DND-41 (cell line): ENCODE results near the gene S1PR4.
A peak's percentile ranks its signal among the peaks of the same experiment; 100 is the strongest.

Experiments
- ATAC-seq: fragments of 200-7000 bp; cut with Tn5 transposase; 3 replicates; pipeline ENCODE4 v1.9.1; 2021; ENCODE audit warnings: low read depth; ENCODE audit not compliant: insufficient read depth
- DNase-seq: peaks from one replicate; pipeline ENCODE4 v3.0.0-alpha.2; 2020
- H2AFZ ChIP-seq: 2 replicates; pipeline ENCODE4 v1.6.0; 2012; ENCODE audit warnings: low read depth, low read length
- H3K27ac ChIP-seq: 2 replicates; pipeline ENCODE4 v1.5.1; 2012; ENCODE audit warnings: low read length, inconsistent platforms
- H3K27me3 ChIP-seq: fragments of 200-600 bp; sonication (generic); 2 replicates; pipeline ENCODE4 v1.6.0; 2012; ENCODE audit warnings: low read length, mild to moderate bottlenecking, inconsistent platforms; ENCODE audit not compliant: insufficient read depth, poor library complexity
- H3K36me3 ChIP-seq: 2 replicates; pipeline ENCODE4 v1.5.1; 2012; ENCODE audit warnings: low read length, inconsistent platforms; ENCODE audit not compliant: insufficient read depth
- H3K4me1 ChIP-seq: 2 replicates; pipeline ENCODE4 v1.5.1; 2012; ENCODE audit warnings: mild to moderate bottlenecking, low read length; ENCODE audit not compliant: insufficient read depth
- H3K4me2 ChIP-seq: 2 replicates; pipeline ENCODE4 v1.6.0; 2012; ENCODE audit warnings: mild to moderate bottlenecking, moderate library complexity, low read length, inconsistent platforms; ENCODE audit not compliant: insufficient read depth
- H3K4me3 ChIP-seq, 2 experiments: fragments of 200-600 bp in 1 of 2; shearing (Covaris generic) in 1 of 2; 2 replicates each; pipeline ENCODE4 v1.5.1; 2012 to 2016; ENCODE audit warnings: inconsistent platforms in 2 of 2, low read length in 2 of 2, mild to moderate bottlenecking in 2 of 2, low read depth in 1 of 2, moderate library complexity in 1 of 2
- H3K79me2 ChIP-seq: 2 replicates; pipeline ENCODE4 v1.6.0; 2012; ENCODE audit warnings: low read length, inconsistent platforms; ENCODE audit not compliant: insufficient read depth
- H3K9ac ChIP-seq: 2 replicates; pipeline ENCODE4 v1.6.0; 2012; ENCODE audit warnings: low read depth, mild to moderate bottlenecking, inconsistent platforms, low read length, moderate library complexity
- H3K9me3 ChIP-seq: 2 replicates; pipeline ENCODE4 v1.5.1; 2012; ENCODE audit warnings: low read length, moderate library complexity, mild to moderate bottlenecking, inconsistent platforms; ENCODE audit not compliant: insufficient read depth, severe bottlenecking
- H4K20me1 ChIP-seq: 2 replicates; pipeline ENCODE4 v1.6.0; 2012; ENCODE audit warnings: low read length; ENCODE audit not compliant: insufficient read depth
- CTCF ChIP-seq: IDR thresholded peaks from 2 replicates; pipeline ENCODE4 v1.5.1; 2012; ENCODE audit warnings: borderline replicate concordance, low read length, moderate library complexity, mild to moderate bottlenecking; ENCODE audit not compliant: poor library complexity, severe bottlenecking; ENCODE audit errors: extremely low read depth
- EZH2 ChIP-seq: IDR thresholded peaks from 3 replicates; pipeline ENCODE4 v1.6.1; 2012; ENCODE audit warnings: borderline replicate concordance, low read depth, mild to moderate bottlenecking, moderate library complexity, low read length, inconsistent platforms; ENCODE audit not compliant: severe bottlenecking

The S1PR4 gene

DNA sequence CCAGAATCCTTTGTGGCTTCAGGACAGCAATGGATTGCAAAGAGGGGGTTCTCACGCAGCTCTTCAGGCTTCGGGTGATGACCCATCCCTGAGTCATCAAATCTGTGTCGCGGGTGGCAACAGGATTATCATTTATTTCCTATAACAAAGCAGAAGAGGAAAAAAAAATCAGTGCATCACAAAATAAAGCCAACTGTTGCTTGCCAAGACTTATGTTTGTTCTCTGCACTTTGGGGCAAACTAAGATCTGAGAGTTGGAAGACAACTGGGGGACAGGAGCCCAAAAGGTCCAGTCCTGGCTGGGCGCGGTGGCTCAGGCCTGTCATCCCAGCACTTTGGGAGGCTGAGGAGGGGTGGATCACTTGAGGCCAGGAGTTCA lies 36.3 kb upstream of the S1PR4 start:
- Histone ChIP-seq H3K9ac (peak overlapping the region; percentile 100), H3K36me3 (peaks cover 83% of the 10 kb centered on the region), H3K4me1 (peaks cover 88% of the 10 kb centered on the region), H2AFZ (no peak overlapping the region), H4K20me1 (peaks cover 57% of the 10 kb centered on the region), H3K4me2 (peak overlapping the region; percentile 69), H3K79me2 (peaks cover 100% of the 10 kb centered on the region), H3K27me3 (no peaks in the 10 kb centered on the region), H3K4me3 (peak overlapping the region in 1 of 2 experiments; percentile 80; a peak in 2 of 4 replicates), H3K9me3 (no peaks in the 10 kb centered on the region), H3K27ac (peak overlapping the region; percentile 86)
- DNase-seq (no peak), ATAC-seq (no peak)
- no peak for TF ChIP-seq EZH2
- no peak for TF ChIP-seq CTCF

GRCh38 chr19:3142781-3143337 lies 35.7 kb upstream of the S1PR4 start:
- H3K4me2 ChIP-seq: peak overlapping the region; percentile 69

DNA sequence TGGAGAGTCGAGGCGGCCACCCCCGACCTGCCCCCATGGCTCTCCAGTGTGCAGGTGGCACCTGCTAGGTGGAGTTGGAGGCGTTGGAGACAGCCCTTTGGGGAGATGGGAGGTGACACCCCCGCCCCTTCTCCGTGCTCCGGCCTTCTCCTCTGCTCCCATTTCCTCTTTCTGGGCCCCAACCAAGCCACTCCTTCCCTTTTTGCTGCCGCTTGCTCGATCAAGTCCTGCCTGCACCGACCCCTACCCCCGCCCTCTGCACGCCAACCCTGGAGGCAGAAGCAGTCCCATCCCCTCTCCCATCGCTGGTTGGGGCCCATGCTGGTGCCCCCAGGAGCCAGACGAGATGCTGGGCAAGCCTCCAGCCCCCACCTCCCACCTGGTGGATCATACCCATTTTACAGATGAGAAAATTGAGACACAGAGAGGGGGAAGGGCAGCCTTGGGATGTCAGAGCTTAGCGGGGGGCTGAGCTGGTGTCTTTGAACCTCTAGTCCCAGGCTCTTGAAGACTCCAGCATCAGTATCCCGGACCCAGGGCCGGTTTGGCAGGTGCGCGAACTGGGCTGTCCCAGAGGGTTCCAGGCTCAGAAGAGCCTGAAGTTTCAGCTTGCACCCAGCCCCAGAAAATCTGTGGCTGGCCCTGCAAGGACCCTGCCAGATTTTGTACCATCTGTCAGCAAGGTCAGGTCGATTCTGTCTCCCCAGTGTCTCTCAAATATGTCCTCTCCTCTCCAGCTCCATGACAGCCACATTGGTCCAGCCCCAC lies 32.5 kb upstream of the S1PR4 start:
- ATAC-seq (peak; percentile 23), DNase-seq (no peak)
- TF ChIP-seq EZH2: no peak
- no peak for TF ChIP-seq CTCF
- Histone ChIP-seq H3K4me3 (peak overlapping the region in 1 of 2 experiments; percentile 24; a peak in 1 of 4 replicates), H3K27ac (peak overlapping the region; percentile 75), H3K79me2 (peaks cover 99% of the 10 kb centered on the region), H3K27me3 (no peaks in the 10 kb centered on the region), H3K9me3 (no peaks in the 10 kb centered on the region), H2AFZ (no peak overlapping the region), H4K20me1 (peaks cover 76% of the 10 kb centered on the region), H3K36me3 (peaks cover 90% of the 10 kb centered on the region), H3K4me2 (peak overlapping the region; percentile 46), H3K4me1 (peaks cover 88% of the 10 kb centered on the region), H3K9ac (peak overlapping the region; percentile 13; the same call in 1 of the 2 replicates)

More at GRCh38 chr19:3142781-3143337, 35.7 kb upstream of the S1PR4 start:
- no peak for DNase-seq
- Histone ChIP-seq H3K27ac (peak overlapping the region; percentile 24), H2AFZ (no peak overlapping the region), H3K27me3 (no peaks in the 10 kb centered on the region), H3K9me3 (no peaks in the 10 kb centered on the region), H3K79me2 (peaks cover 99% of the 10 kb centered on the region), H3K4me3 (peak overlapping the region in 1 of 2 experiments; percentile 80; a peak in 2 of 4 replicates), H3K9ac (peak overlapping the region; percentile 100), H3K36me3 (peaks cover 84% of the 10 kb centered on the region), H4K20me1 (peaks cover 57% of the 10 kb centered on the region), H3K4me1 (peaks cover 87% of the 10 kb centered on the region)
- TF ChIP-seq EZH2 (no peak), CTCF (no peak)
- no peak for ATAC-seq
